Mesenchymal stem cell (in vitro differentiated cells and primary cell): ENCODE data around the gene ERVH48-1.

Experiments
- DNase-seq: peaks from one replicate; pipeline ENCODE4 v3.0.0-alpha.2; 2013
- H2AFZ ChIP-seq: one replicate; pipeline ENCODE4 v1.6.1; 2013; ENCODE audit warnings: low read depth, mild to moderate bottlenecking, control low read depth, inconsistent platforms, low read length, moderate library complexity
- H2AK5ac ChIP-seq: 2 replicates; pipeline ENCODE4 v1.6.1; 2013; ENCODE audit warnings: low read length, moderate library complexity, mild to moderate bottlenecking, inconsistent platforms; ENCODE audit not compliant: severe bottlenecking
- H2BK120ac ChIP-seq: one replicate; pipeline ENCODE4 v1.6.1; 2013; ENCODE audit warnings: low read depth, mild to moderate bottlenecking, inconsistent platforms, low read length, moderate library complexity
- H2BK12ac ChIP-seq, 2 experiments: one replicate each; pipeline ENCODE4 v1.6.1; 2013; ENCODE audit warnings: inconsistent platforms in 2 of 2, low read length in 2 of 2, mild to moderate bottlenecking in 2 of 2, moderate library complexity in 2 of 2, control low read depth in 1 of 2
- H2BK15ac ChIP-seq: one replicate; pipeline ENCODE4 v1.6.1; 2013; ENCODE audit warnings: mild to moderate bottlenecking, low read depth, inconsistent platforms; ENCODE audit not compliant: poor library complexity, severe bottlenecking
- H2BK5ac ChIP-seq: 2 replicates; pipeline ENCODE4 v1.6.1; 2013; ENCODE audit warnings: low read depth, mild to moderate bottlenecking, low read length, control low read depth, inconsistent platforms; ENCODE audit not compliant: poor library complexity, severe bottlenecking
- H3K14ac ChIP-seq, 2 experiments: one replicate each; pipeline ENCODE4 v1.6.1; 2013; ENCODE audit warnings: inconsistent platforms in 2 of 2, low read length in 2 of 2, control low read depth in 1 of 2, mild to moderate bottlenecking in 1 of 2, moderate library complexity in 1 of 2
- H3K18ac ChIP-seq, 2 experiments: one replicate each; pipeline ENCODE4 v1.6.1; 2013; ENCODE audit warnings: inconsistent platforms in 2 of 2, low read length in 2 of 2, control low read depth in 1 of 2, low read depth in 1 of 2, mild to moderate bottlenecking in 1 of 2
- H3K23ac ChIP-seq, 2 experiments: one replicate each; pipeline ENCODE4 v1.6.1; 2013; ENCODE audit warnings: inconsistent platforms in 2 of 2, low read length in 2 of 2, mild to moderate bottlenecking in 2 of 2, moderate library complexity in 2 of 2, control low read depth in 1 of 2
- H3K27ac ChIP-seq: 2 replicates; pipeline ENCODE4 v1.5.1; 2013; ENCODE audit warnings: mild to moderate bottlenecking, moderate library complexity, low read length, control low read depth, inconsistent platforms; ENCODE audit not compliant: poor library complexity, severe bottlenecking
- H3K27me3 ChIP-seq, 2 experiments: 2 replicates each; pipeline versions ENCODE4 v1.6.1 to v1.7.0; 2013; ENCODE audit warnings: low read length in 2 of 2, mild to moderate bottlenecking in 2 of 2, moderate library complexity in 2 of 2, control low read depth in 1 of 2, inconsistent platforms in 1 of 2; ENCODE audit not compliant: control insufficient read depth in 1 of 2, insufficient read depth in 1 of 2
- H3K36me3 ChIP-seq, 2 experiments: 2 replicates each; pipeline versions ENCODE4 v1.6.1 to v1.7.0; 2013; ENCODE audit warnings: low read length in 2 of 2, control low read depth in 1 of 2, inconsistent platforms in 1 of 2, low read depth in 1 of 2, mild to moderate bottlenecking in 1 of 2; ENCODE audit not compliant: insufficient read depth in 2 of 2, control insufficient read depth in 1 of 2
- H3K4ac ChIP-seq, 2 experiments: one replicate each; pipeline ENCODE4 v1.6.1; 2013; ENCODE audit warnings: inconsistent platforms in 2 of 2, low read length in 2 of 2, mild to moderate bottlenecking in 2 of 2, moderate library complexity in 2 of 2, control low read depth in 1 of 2, low read depth in 1 of 2
- H3K4me1 ChIP-seq: 2 replicates; pipeline ENCODE4 v1.6.1; 2013; ENCODE audit warnings: low read depth, low read length, control low read depth; ENCODE audit not compliant: control insufficient read depth, insufficient read depth
- H3K4me2 ChIP-seq: 2 replicates; pipeline ENCODE4 v1.6.1; 2013; ENCODE audit warnings: low read length, mild to moderate bottlenecking, inconsistent platforms; ENCODE audit not compliant: poor library complexity, severe bottlenecking
- H3K4me3 ChIP-seq, 2 experiments: 2 replicates each; pipeline versions ENCODE4 v1.5.1 to v1.7.0; 2013; ENCODE audit warnings: low read length in 2 of 2, mild to moderate bottlenecking in 2 of 2, control low read depth in 1 of 2, low read depth in 1 of 2; ENCODE audit not compliant: insufficient read depth in 1 of 2
- H3K79me1 ChIP-seq: replicated peaks from 2 replicates; pipeline ENCODE4 v1.6.1; 2013; ENCODE audit warnings: mild to moderate bottlenecking, control low read depth, low read length, inconsistent platforms; ENCODE audit not compliant: poor library complexity, severe bottlenecking
- H3K9ac ChIP-seq: 2 replicates; pipeline ENCODE4 v1.7.0; 2013; ENCODE audit warnings: mild to moderate bottlenecking, low read length, moderate library complexity
- H3K9me3 ChIP-seq: 2 replicates; pipeline ENCODE4 v1.7.0; 2013; ENCODE audit warnings: mild to moderate bottlenecking, low read length; ENCODE audit not compliant: control insufficient read depth
- H4K8ac ChIP-seq: one replicate; pipeline ENCODE4 v1.6.1; 2013; ENCODE audit warnings: inconsistent platforms, mild to moderate bottlenecking, low read length, moderate library complexity
- H4K91ac ChIP-seq: one replicate; pipeline ENCODE4 v1.6.1; 2013; ENCODE audit warnings: mild to moderate bottlenecking, low read length, inconsistent platforms
- WGBS: methylation state at CpG from one replicate; pipeline ENCODE4 v1.1.7; 2013; ENCODE audit warnings: mixed read lengths; 5-methylcytosine and 5-hydroxymethylcytosine counted together

The ERVH48-1 gene

GRCh38 chr21:42965211-42965560, 39.8 kb upstream of the ERVH48-1 start:
- Histone ChIP-seq H3K27ac (no peak overlapping the region), H2AFZ (no peak overlapping the region), H4K91ac (no peak overlapping the region), H3K18ac (no peak overlapping the region), H3K4me3 (no peak overlapping the region), H2BK120ac (no peak overlapping the region), H3K4ac (no peak overlapping the region), H2BK5ac (no peak overlapping the region), H3K4me1 (no peaks in the 10 kb centered on the region), H3K23ac (no peak overlapping the region), H3K9me3 (no peaks in the 10 kb centered on the region), H3K9ac (no peak overlapping the region), H3K36me3 (no peaks in the 10 kb centered on the region), H4K8ac (no peak overlapping the region), H2BK12ac (no peak overlapping the region), H3K79me1 (no peaks in the 10 kb centered on the region), H2BK15ac (no peak overlapping the region), H2AK5ac (no peak overlapping the region), H3K14ac (no peak overlapping the region), H3K4me2 (no peak overlapping the region), H3K27me3 (no peaks in the 10 kb centered on the region)
- WGBS = 63% methylated on average over 3 of the region's 3 CpGs
- no peak for DNase-seq

- H4K8ac ChIP-seq = no peak overlapping the region
- H3K9ac ChIP-seq = no peak overlapping the region
- no peak for DNase-seq
- H3K23ac ChIP-seq = no peak overlapping the region
- H3K36me3 ChIP-seq = no peaks in the 10 kb centered on the region
- no peak overlapping the region for H2BK15ac ChIP-seq
- no peak overlapping the region for H3K14ac ChIP-seq
- no peak overlapping the region for H2BK12ac ChIP-seq
- H3K4ac ChIP-seq = no peak overlapping the region
- no peak overlapping the region for H2AK5ac ChIP-seq
- no peaks in the 10 kb centered on the region for H3K4me1 ChIP-seq
- H4K91ac ChIP-seq = no peak overlapping the region
- no peaks in the 10 kb centered on the region for H3K27me3 ChIP-seq
- H3K27ac ChIP-seq = no peak overlapping the region
- no peak overlapping the region for H3K18ac ChIP-seq
- H2BK5ac ChIP-seq = no peak overlapping the region
- H3K4me3 ChIP-seq = no peak overlapping the region
- 96% methylated on average over 13 of the region's 13 CpGs for WGBS
- no peaks in the 10 kb centered on the region for H3K9me3 ChIP-seq
- no peaks in the 10 kb centered on the region for H3K79me1 ChIP-seq
- no peak overlapping the region for H3K4me2 ChIP-seq
- no peak overlapping the region for H2BK120ac ChIP-seq
- H2AFZ ChIP-seq = no peak overlapping the region
Observed at GRCh38 chr21:42964546-42965210, 39.2 kb upstream of the ERVH48-1 start.

- no peak overlapping the region for H3K23ac ChIP-seq
- WGBS = 92% methylated on average over 9 of the region's 9 CpGs
- no peak overlapping the region for H4K8ac ChIP-seq
- DNase-seq = no peak
- H3K4me3 ChIP-seq = no peak overlapping the region
- H2AK5ac ChIP-seq = no peak overlapping the region
- no peaks in the 10 kb centered on the region for H3K79me1 ChIP-seq
- no peak overlapping the region for H2AFZ ChIP-seq
- no peaks in the 10 kb centered on the region for H3K9me3 ChIP-seq
- H2BK5ac ChIP-seq = no peak overlapping the region
- no peaks in the 10 kb centered on the region for H3K27me3 ChIP-seq
- H4K91ac ChIP-seq = no peak overlapping the region
- H3K9ac ChIP-seq = no peak overlapping the region
- H3K14ac ChIP-seq = no peak overlapping the region
- H3K4me2 ChIP-seq = no peak overlapping the region
- H2BK120ac ChIP-seq = no peak overlapping the region
- no peak overlapping the region for H3K4ac ChIP-seq
- H2BK15ac ChIP-seq = no peak overlapping the region
- no peak overlapping the region for H3K27ac ChIP-seq
- no peak overlapping the region for H3K18ac ChIP-seq
- H2BK12ac ChIP-seq = no peak overlapping the region
- H3K36me3 ChIP-seq = no peaks in the 10 kb centered on the region
- H3K4me1 ChIP-seq = no peaks in the 10 kb centered on the region
Observed at GRCh38 chr21:42964086-42964485, 38.7 kb upstream of the ERVH48-1 start.

- Histone ChIP-seq H2BK12ac (no peak overlapping the region), H3K4me3 (no peak overlapping the region), H3K14ac (no peak overlapping the region), H3K9ac (no peak overlapping the region), H3K9me3 (no peaks in the 10 kb centered on the region), H2AFZ (no peak overlapping the region), H3K36me3 (no peaks in the 10 kb centered on the region), H3K27me3 (no peaks in the 10 kb centered on the region), H3K79me1 (no peaks in the 10 kb centered on the region), H2BK5ac (no peak overlapping the region), H3K18ac (no peak overlapping the region), H2BK120ac (no peak overlapping the region), H4K8ac (no peak overlapping the region), H3K23ac (no peak overlapping the region), H2AK5ac (no peak overlapping the region), H4K91ac (no peak overlapping the region), H3K4me2 (no peak overlapping the region), H3K4me1 (no peaks in the 10 kb centered on the region), H3K4ac (no peak overlapping the region), H2BK15ac (no peak overlapping the region), H3K27ac (no peak overlapping the region)
- no peak for DNase-seq
- WGBS = 83% methylated on average over 5 of the region's 6 CpGs
Observed at GRCh38 chr21:42962380-42963007, 37.1 kb upstream of the ERVH48-1 start.
